HG02623 (cell line): ENCODE data around the gene AIMP2.
A peak's percentile ranks its signal among the peaks of the same experiment; 100 is the strongest.
"Not testable (repeated sequence)": the region's sequence is repeated elsewhere in the genome, so short reads cannot be mapped to it uniquely, and the experiment has no call there.

Experiments used
- ATAC-seq: cut with Tn5 transposase; IDR thresholded peaks from one replicate; pipeline ENCODE4 v1.9.1; 2021; ENCODE audit warnings: moderate library complexity; ENCODE audit not compliant: unreplicated experiment

Gene AIMP2

GRCh38 chr7:6008668-6009611, at the start of gene AIMP2, which contains the start of gene PMS2:
TSS of gene AIMP2 (plus strand) at chr7:6009272. CDS start at chr7:6009364, 92 bp downstream.
TSS of gene PMS2 (minus strand) at chr7:6009049. CDS start at chr7:6009019, 30 bp downstream.
- peak; percentile 93 for ATAC-seq

DNA sequence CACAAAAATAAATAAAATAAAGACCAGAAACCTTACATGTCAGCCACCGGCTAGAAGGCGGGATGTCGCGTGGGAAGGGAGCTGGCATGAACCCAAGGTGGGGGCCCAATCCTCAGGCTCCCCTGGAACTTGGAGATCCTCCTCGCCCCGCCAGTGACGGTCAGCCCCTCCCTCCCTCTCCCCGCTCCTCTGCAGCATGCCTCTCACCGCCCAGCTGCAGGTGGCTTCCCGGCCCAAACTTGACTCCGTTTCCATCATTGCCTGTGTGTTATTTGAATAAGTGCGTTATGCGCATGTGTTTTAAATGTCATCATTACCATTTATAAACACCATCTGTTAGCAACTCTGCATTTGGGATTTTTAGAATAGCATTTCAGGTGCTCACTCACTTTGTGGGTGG, 45.9 kb upstream of the AIMP2 start:
- ATAC-seq, result not testable (repeated sequence)

DNA sequence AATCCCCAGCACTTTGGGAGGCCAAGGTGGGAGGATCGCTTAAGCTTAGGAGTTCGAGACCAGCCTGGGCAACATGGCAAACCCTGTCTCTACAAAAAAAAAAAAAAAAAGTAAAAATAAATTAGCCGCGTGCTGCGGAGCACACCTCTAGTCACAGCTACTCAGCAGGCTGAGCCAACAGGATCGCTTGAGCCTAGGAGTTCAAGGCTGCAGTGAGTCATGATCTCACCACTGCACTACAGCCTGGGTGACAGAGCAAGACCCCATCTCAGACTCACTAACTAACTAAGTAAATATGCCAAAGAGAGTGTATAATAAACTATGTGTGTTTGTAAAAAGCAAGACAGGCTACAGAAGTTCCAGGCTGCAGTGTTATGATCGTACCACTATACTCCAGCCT, 45.3 kb upstream of the AIMP2 start:
- not testable (repeated sequence) for ATAC-seq

- not testable (repeated sequence) for ATAC-seq
Observed at GRCh38 chr7:5970347-5970911, 38.6 kb upstream of the AIMP2 start, which contains the start of gene RSPH10B. TSS of gene RSPH10B (minus strand) at chr7:5970689. CDS start at chr7:5967116, 3,573 bp downstream.

GRCh38 chr7:5973580-5973979, 35.5 kb upstream of the AIMP2 start:
- not testable (repeated sequence) for ATAC-seq

DNA sequence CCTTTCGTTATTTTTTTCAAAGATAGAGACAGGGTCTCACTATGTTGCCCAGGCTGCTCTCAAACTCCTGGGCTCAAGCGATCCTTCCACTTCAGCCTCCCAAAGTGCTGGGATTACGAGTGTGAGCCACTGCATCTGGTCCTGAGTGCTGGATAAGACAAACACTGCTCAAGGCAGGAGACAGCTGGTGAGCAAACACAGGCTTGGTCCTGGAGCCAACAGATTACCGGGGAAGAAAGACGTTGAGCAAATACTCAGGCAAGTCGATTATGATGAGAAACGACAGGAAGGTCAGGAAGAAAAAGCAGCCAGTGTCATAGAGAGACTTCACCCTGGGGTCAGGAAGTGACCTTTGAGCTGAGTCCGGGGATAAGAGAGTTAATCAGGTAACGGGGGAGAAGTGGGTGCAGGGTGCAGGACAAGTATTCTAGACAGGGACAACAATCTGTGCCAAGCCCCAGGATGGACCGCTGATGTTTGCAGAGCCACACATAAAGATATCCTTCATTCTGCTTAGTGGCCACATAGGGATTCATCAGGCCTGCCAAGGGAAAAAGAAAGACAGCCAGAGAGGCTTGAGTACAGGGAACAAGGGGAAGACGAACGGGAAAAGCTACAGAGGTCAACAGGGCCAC, 29.3 kb upstream of the AIMP2 start:
- ATAC-seq, result not testable (repeated sequence)

DNA sequence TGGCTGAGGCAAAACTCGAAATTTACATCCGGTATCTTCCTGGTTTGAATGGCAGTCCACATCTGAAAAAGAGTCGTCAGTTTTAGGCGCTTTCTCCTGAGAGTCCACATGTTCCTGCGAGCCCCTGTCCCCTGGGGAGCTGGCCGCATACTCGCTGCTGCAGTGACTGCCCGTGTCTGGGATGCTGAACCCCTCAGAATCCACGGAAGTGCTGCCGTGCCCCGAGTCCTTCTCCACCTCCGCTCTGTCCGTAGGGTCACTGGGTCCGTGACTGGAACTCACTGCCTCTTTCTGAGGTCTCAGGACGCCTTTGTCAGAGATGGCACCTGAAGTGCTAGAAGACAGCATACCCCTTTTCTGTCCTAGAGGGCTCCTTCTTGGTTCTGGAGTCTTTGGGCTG, 22.0 kb upstream of the AIMP2 start:
- ATAC-seq, result not testable (repeated sequence)

DNA sequence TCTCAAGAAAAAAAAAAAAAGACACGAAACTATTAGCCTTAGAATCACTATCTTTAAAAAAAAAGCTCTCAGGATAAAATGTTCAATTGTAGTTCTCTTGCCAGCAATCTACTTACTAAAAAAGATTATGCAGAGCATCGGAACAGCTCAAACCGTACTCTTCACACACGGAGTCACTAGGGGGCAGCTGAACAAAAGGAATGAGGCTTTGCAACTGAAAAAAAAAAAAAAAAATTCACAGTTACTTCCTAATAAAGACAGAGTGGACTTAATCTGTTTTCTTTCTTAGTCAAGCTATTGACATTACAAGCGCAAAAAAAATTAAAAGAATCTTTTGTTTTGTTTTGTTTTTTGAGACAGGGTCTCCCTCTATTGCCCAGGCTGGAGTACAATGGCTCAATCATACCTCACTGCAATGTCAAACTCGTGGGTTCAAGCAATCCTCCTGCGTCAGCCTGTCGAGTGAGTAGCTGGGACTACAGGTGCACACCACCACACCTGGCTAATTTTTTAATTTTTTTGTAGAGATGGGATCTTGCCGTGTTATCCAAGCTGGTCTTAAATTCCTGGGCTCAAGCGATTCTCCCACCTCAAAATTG, 11.8 kb upstream of the AIMP2 start:
- no peak for ATAC-seq

- ATAC-seq, result no peak
Observed at GRCh38 chr7:6007386-6007785, 1.7 kb upstream of the AIMP2 start.

DNA sequence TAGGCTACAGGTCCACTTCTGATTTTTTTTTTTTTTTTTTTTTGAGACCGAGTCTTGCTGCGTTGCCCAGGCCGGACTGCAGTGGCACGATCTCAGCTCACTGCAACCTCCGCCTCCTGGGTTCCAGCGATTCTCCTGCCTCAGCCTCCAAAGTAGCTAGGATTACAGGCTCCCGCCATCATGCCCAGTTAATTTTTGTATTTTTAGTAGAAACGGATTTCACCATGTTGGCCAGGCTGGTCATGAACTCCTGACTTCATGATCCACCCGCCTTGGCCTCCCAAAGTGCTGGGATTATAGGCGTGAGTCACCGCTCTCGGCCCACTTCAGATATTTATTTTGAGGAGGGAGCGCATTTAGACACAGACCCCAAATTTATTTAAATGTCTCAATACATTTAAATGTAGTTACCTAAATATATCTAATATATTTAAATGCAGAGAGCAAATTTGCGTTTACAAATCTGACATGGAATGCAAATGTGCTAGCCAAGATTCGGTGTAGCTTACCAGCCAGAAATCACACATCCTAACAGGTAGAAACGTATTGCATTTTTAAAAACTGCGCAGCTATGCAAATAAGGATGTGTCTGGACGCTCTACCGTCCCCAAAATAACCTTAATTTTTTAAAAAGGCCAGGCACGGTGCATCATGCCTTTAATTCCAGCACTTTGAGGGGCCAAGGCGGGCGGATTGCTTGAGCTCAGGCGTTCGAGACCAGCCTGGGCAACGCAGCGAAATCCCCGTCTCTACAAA, 1.1 kb upstream of the AIMP2 start:
- not testable (repeated sequence) for ATAC-seq

- ATAC-seq, result not testable (repeated sequence)
Observed at GRCh38 chr7:6010370-6010769, 1.3 kb downstream of the AIMP2 start.

DNA sequence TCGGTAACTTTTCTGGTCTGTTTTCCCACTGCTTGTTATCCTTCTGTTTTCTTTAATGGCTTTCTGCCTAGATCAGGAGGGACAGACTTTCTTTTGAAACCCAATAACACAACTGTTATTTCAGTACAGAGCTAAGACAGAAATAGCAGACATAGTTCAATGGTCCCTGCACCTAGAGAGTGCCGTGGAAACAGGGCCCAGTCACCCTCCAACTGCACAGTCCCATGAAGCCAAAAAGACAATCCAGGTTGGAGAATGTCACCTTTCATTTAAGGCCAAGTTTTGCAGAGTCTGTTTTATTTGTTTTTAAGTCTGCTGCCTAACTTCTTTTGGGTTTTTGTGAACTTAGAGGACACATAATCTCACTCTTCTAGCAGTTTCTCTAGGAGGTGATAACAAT, 2.5 kb downstream of the AIMP2 start:
- no peak for ATAC-seq

DNA sequence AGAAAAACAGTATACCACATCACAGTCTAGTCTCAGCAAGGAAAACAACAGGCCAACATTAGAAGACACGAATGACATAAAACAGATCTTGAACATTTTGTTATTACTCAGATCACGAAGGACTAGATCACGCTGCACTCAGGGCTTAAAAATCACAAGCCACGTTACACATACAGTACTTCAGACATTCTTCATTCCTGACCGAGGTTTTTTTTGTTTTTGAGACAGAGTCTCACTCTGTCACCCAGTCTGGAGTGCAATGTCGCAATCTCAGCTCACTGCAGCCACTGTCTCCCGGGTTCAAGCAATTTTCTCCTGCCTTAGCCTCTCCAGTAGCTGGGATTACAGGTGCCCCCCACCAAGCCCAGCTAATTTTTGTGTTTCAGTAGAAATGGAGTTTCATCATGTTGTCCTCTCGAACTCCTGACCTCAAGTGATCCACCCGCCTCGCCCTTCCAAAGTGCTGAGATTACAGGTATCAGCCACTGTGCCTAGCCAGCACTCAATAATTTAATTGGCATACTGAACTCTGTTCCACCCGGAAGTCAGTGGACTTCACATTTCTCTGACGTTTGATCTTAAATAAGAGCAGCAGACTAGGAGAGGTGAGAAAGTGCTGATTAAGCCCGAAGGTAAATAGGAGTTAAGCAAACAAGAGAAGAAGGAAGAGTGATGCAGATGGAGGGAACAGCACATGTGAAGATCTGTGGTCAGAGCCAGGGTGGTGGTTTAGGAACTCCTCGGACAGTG, 3.5 kb downstream of the AIMP2 start:
- no peak for ATAC-seq

DNA sequence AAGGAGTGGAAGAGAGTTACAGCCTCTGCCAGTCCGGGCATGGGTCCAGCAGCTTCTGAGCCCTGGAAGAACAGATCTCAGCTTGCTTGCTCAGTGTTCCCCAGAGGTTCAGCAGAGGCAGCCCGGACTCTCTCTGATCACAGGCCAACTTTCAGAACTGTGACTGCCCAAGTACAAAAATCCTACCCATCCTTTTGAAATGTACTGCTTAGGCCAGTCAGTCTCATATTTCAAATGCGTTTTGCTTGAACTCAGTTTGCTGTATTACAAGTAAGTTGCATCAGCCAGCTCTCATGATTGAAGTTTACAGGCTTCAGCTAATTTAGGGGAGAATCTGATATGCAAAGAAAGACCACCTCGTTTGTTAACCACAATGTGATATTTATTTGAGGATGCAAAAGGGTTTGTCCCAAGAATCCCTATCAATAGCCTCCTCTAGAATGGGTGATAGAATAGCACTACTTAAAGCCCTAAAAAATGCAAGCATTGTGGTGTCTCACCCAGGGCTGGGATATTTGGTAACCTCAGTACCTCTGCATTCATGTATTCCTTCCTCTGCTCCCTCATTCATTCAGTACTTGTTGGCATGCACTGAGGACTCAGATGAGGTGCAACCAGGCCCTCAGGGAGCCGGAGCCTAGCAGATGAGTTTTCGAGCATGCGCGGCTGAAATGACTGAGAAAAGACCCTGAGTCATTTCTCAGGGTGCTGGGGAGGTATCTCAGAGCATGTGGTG, 7.0 kb downstream of the AIMP2 start:
- no peak for ATAC-seq

GRCh38 chr7:6016653-6016966, 7.5 kb downstream of the AIMP2 start:
- ATAC-seq, result no peak

- ATAC-seq, result no peak
Observed at GRCh38 chr7:6020371-6021286, 11.6 kb downstream of the AIMP2 start.

GRCh38 chr7:6022707-6023106, 13.6 kb downstream of the AIMP2 start:
- no peak for ATAC-seq

DNA sequence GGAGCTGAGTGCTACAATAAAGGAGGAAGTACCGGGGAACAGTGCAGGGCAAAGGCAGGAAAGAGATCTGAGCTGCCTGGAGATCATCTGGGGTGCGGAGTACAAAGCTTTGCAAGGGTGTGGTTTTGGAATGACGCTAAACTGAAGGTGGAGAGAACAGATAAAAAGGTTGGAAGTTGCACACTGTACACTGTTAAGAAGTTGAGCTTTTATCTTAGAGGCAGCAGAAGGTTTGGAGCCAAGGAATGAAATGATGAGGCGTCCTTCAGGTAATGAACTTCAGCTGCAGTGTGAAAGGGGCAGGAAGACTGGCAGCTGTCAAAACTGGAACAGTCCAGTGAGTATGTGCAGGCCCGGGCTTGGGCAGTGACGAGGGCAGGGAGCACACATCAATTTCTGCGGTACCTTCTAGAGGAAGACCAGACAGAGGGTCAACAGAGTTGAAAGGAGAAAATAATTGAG, 14.9 kb downstream of the AIMP2 start:
- ATAC-seq, result no peak
